Parathyroid adenoma (tissue), 2 donors: Measurements from ENCODE around the gene ICAM2.
A peak's percentile ranks its signal among the peaks of the same experiment; 100 is the strongest.

Experiments used
- H2AFZ ChIP-seq: fragments of 300-600 bp; sonication (generic); one replicate; pipeline ENCODE4 v1.7.0; 2017; ENCODE audit warnings: antibody characterized with exemption, mild to moderate bottlenecking
- H3K27ac ChIP-seq: fragments of 300-600 bp; sonication (generic); one replicate; pipeline ENCODE4 v1.7.0; 2017
- H3K27me3 ChIP-seq: fragments of 300-600 bp; sonication (generic); one replicate; pipeline ENCODE4 v1.7.0; 2017; ENCODE audit warnings: low read length; ENCODE audit not compliant: control insufficient read depth, insufficient read depth
- H3K36me3 ChIP-seq: fragments of 300-600 bp; sonication (generic); one replicate; pipeline ENCODE4 v1.7.0; 2017; ENCODE audit warnings: low read length; ENCODE audit not compliant: control insufficient read depth, insufficient read depth
- H3K4me1 ChIP-seq: fragments of 300-600 bp; sonication (generic); one replicate; pipeline ENCODE4 v1.7.0; 2017; ENCODE audit warnings: control low read depth
- H3K4me2 ChIP-seq: fragments of 300-600 bp; sonication (generic); one replicate; pipeline ENCODE4 v1.7.0; 2017; ENCODE audit warnings: low read length
- H3K4me3 ChIP-seq: fragments of 300-600 bp; sonication (generic); one replicate; pipeline ENCODE4 v1.7.0; 2017; ENCODE audit warnings: low read depth, low read length
- H3K79me2 ChIP-seq: fragments of 300-600 bp; sonication (generic); one replicate; pipeline ENCODE4 v1.7.0; 2017; ENCODE audit warnings: control low read depth
- H3K9ac ChIP-seq: fragments of 300-600 bp; sonication (generic); one replicate; pipeline ENCODE4 v1.7.0; 2017; ENCODE audit warnings: mild to moderate bottlenecking
- H3K9me3 ChIP-seq: fragments of 300-600 bp; sonication (generic); one replicate; pipeline ENCODE4 v1.7.0; 2017; ENCODE audit warnings: low read length; ENCODE audit not compliant: control insufficient read depth
- TF ChIP-seq, protein P1 (sequence below): fragments of 300-600 bp; sonication (generic); IDR thresholded peaks from one replicate; pipeline ENCODE4 v1.7.0; 2017; ENCODE audit warnings: antibody characterized with exemption, mild to moderate bottlenecking
- donor health status: primary hyperparathyroidism.

The ICAM2 gene

DNA sequence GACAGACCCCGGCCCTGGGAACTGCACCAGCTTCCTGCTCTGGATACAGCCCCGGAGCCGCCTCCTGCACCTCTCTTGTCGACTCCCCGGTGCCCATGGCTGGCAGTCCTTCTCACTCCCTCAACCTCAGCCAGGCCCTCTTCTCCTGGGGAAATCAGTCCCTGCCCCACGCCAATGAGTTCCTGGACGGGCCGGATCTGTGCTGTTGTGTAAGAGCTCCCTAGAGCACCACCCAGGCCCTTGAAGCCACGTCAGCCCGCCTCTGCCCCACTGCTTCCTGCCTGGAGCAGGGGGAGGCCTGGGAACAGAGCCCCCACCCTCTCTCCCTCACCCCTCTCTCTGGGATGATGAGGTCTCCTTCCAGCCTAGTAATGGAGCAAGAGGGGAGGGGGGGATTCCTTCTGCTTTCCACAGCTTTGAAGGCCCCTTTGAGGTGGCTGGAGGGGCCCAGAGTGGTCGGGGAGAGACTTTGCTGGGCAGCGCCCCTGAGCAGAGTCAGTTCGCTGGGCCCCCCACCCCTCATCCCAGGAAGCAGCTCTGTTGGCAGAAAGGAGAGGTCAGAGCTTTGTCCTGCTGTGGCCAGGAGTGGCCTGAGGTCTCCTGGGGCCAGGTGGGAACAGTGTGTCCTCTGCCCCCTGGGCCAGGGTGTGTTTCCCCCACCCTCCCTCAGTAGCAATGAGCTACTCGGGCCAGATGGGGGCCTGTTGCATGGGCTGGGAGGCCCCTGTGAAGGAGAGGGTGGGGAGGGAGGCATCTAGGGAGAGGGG, 18.5 kb downstream of the ICAM2 start:
- Histone ChIP-seq H3K27me3 (no peaks in the 10 kb centered on the region), H3K27ac (peak overlapping the region; percentile 49), H3K4me1 (peaks cover 5% of the 10 kb centered on the region), H3K36me3 (no peaks in the 10 kb centered on the region), H3K9ac (no peak overlapping the region), H3K4me2 (no peak overlapping the region), H3K9me3 (no peaks in the 10 kb centered on the region), H3K79me2 (no peaks in the 10 kb centered on the region), H2AFZ (no peak overlapping the region), H3K4me3 (no peak overlapping the region)
- TF ChIP-seq, protein P1, sequence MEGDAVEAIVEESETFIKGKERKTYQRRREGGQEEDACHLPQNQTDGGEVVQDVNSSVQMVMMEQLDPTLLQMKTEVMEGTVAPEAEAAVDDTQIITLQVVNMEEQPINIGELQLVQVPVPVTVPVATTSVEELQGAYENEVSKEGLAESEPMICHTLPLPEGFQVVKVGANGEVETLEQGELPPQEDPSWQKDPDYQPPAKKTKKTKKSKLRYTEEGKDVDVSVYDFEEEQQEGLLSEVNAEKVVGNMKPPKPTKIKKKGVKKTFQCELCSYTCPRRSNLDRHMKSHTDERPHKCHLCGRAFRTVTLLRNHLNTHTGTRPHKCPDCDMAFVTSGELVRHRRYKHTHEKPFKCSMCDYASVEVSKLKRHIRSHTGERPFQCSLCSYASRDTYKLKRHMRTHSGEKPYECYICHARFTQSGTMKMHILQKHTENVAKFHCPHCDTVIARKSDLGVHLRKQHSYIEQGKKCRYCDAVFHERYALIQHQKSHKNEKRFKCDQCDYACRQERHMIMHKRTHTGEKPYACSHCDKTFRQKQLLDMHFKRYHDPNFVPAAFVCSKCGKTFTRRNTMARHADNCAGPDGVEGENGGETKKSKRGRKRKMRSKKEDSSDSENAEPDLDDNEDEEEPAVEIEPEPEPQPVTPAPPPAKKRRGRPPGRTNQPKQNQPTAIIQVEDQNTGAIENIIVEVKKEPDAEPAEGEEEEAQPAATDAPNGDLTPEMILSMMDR, result no peak

DNA sequence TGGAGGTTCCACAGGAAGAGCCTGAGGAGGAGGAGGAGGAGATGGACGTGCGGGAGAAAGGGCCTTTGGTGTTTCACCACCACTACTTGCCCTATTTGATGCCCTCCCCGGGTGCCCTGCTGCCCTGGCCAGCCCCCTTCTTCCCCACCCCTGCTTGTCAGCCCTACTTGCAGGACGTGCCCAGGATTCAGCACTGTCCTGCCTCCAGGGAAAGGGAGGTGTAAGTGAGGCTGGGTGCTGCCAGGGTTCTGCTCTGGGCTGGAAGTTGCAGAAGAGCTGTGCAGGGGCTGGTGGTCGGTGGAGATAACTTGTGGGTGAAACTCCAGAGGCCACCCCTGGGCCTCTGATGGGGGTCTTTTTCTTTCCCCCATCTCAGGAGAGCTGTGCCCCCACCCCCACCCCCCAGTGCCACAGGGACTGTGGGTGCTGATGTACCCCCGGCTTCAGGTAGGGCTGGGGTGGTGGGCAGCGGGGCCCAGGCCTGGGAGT, 19.3 kb downstream of the ICAM2 start:
- no peak overlapping the region for H3K9ac ChIP-seq
- no peaks in the 10 kb centered on the region for H3K36me3 ChIP-seq
- no peak overlapping the region for H3K4me2 ChIP-seq
- H3K9me3 ChIP-seq, result no peaks in the 10 kb centered on the region
- TF ChIP-seq, protein P1, result no peak
- no peaks in the 10 kb centered on the region for H3K79me2 ChIP-seq
- peak overlapping the region; percentile 49 for H3K27ac ChIP-seq
- no peak overlapping the region for H2AFZ ChIP-seq
- peaks cover 5% of the 10 kb centered on the region for H3K4me1 ChIP-seq
- no peaks in the 10 kb centered on the region for H3K27me3 ChIP-seq
- H3K4me3 ChIP-seq, result no peak overlapping the region

DNA sequence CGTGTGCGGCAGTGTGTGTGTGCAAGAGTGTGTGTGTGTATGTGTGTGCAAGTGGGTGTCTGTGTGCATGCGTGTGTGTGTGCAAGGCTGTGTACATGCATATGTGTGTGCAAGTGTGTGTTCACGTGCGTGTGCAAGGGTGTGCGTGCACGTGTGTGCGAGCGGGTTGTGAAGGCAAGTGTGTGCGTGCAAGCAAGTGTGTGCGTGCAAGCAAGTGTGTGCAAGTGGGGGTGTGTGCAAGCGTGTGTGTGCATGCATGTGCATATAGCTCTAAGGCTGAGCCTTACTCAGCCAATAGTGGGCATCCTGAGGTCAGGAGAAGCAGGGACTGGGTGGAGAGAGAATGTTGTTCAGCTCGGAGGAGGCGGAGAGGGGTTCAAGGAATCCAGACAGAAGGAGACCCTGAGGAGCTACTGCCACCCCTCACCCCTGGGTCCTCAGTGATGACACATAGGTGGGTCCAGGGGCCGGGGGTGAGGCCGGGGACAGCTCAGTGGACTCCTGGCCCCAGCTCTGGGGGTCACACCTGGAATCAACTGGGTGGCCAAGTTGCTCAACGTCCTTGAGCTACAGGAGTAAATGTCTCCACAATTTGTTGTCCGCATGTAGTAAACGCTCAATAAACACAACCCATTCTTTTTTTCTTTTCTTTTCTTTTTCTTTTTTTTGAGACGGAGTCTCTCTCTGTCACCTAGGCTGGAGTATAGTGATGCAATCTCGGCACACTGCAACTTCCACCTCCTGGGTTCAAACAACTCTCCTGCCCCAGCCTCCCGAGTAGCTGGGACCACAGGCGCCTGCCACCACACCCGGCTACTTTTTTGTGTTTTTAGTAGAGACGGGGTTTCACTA, 20.5 kb downstream of the ICAM2 start:
- Histone ChIP-seq H3K4me2 (no peak overlapping the region), H3K4me1 (peaks cover 5% of the 10 kb centered on the region), H3K27ac (no peak overlapping the region), H3K27me3 (no peaks in the 10 kb centered on the region), H3K36me3 (no peaks in the 10 kb centered on the region), H3K79me2 (no peaks in the 10 kb centered on the region), H3K9me3 (no peaks in the 10 kb centered on the region), H2AFZ (no peak overlapping the region), H3K4me3 (no peak overlapping the region), H3K9ac (no peak overlapping the region)
- TF ChIP-seq, protein P1, result no peak

DNA sequence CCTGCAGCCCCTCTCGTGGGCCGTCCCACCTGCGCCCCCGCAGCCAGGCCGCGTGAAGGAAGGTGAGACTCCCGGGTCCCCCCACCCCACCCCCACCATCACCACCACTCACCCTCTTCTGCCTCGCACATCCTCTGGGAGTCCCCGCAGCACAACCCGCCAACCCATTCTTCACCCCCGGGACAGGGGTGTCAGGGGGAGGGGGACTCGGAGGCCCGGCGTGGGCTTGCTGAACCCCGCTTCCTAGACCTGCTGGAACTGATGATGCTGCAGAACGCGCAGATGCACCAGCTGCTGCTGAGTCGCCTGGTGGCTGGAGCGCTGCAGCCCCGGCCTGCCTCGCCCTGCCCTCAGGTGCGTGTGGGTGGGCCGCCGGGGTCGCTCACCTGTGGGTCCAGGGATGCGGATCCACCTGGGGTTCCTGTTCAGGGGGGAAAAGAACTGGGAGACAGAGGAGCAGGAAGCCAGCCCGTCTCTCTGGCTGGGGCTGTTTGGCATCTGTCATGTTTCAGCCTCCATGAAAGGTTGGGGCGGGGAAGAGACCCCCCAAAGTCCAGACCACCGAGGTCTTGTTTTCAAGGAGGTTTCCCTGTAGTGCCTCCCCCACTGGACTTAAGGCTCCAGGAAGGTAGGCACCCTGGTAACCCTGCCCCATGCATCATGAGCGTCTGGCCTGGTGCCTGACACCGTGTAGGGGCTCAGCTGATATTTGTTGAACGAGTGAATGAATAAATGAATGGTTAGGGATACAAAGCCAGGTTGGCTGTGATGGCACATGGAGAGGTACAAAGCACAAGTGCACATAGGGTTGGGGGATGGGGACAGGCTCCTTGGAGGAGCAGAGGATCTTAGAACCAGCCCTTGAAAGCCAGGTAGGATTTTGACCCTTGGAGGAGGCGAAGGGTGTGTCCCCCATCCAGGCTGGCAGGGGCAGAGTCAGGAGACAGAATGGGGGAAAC, 21.4 kb downstream of the ICAM2 start:
- Histone ChIP-seq H3K4me2 (peak overlapping the region; percentile 95), H3K36me3 (no peaks in the 10 kb centered on the region), H3K27me3 (no peaks in the 10 kb centered on the region), H3K27ac (no peak overlapping the region), H3K9ac (no peak overlapping the region), H3K9me3 (no peaks in the 10 kb centered on the region), H2AFZ (peak overlapping the region; percentile 84), H3K4me1 (peaks cover 5% of the 10 kb centered on the region), H3K79me2 (no peaks in the 10 kb centered on the region), H3K4me3 (peak overlapping the region; percentile 74)
- TF ChIP-seq, protein P1, result no peak
